Upper lobe of right lung (tissue), 1 donor: ENCODE results near the gene EXOSC6. TPM values are rescaled to one million over a fixed set of nuclear protein-coding genes. Genes with fewer than 3 reads are reported as not detected.
"Not testable (repeated sequence)": the region's sequence is repeated elsewhere in the genome, so short reads cannot be mapped to it uniquely, and the experiment has no call there.

ENCODE experiments used
- ATAC-seq: fragments of 200-7000 bp; cut with Tn5 transposase; one replicate; pipeline ENCODE4 v1.9.1; 2020; ENCODE audit warnings: mild to moderate bottlenecking, moderate library complexity
- DNase-seq: peaks from one replicate; pipeline ENCODE4 v3.0.0-alpha.2; 2020
- H3K27ac ChIP-seq: fragments of 200-600 bp; one replicate; pipeline ENCODE4 v1.8.0; 2022
- H3K27me3 ChIP-seq: fragments of 200-600 bp; one replicate; pipeline ENCODE4 v1.8.0; 2022; ENCODE audit warnings: mild to moderate bottlenecking
- H3K36me3 ChIP-seq: fragments of 200-600 bp; one replicate; pipeline ENCODE4 v1.8.0; 2022
- H3K4me1 ChIP-seq: fragments of 200-600 bp; one replicate; pipeline ENCODE4 v1.8.0; 2022
- H3K4me3 ChIP-seq: fragments of 200-600 bp; one replicate; pipeline ENCODE4 v1.8.0; 2022; ENCODE audit warnings: mild to moderate bottlenecking
- H3K9me3 ChIP-seq: fragments of 200-600 bp; one replicate; pipeline ENCODE4 v1.8.0; 2022
- CTCF ChIP-seq: fragments of 200-600 bp; IDR thresholded peaks from one replicate; pipeline ENCODE4 v1.8.0; 2022; ENCODE audit warnings: antibody characterized with exemption
- intact Hi-C: fragments of 100-400 bp; cut with DNase I; formaldehyde crosslinking; loops from one replicate; pipeline ENCODE4 v1.11.0; 2022
- total RNA-seq: library from RNA; stranded (reverse); fragmentation: NEBNext Ultra II Directional; extraction: Animal tissue kit (Norgen Biotek cat#: 25700); gene quantifications from one replicate; pipeline ENCODE4 v1.2.1, GENCODE V29; 2021
- donor health status: DM: no; HTN: yes; CAD: no; lungs with severe emphysema.

EXOSC6 gene
- total RNA-seq, 1 donor from 2014 or later, result 22.1 TPM

- intact Hi-C loops, result no loop called here
- DNase-seq (peak; percentile 46), ATAC-seq (no peak)
- Histone ChIP-seq H3K27me3 (no peaks in the 10 kb centered on the region), H3K36me3 (peaks cover 97% of the 10 kb centered on the region), H3K4me3 (no peak overlapping the region), H3K9me3 (no peaks in the 10 kb centered on the region), H3K4me1 (no peaks in the 10 kb centered on the region), H3K27ac (no peak overlapping the region)
- no peak for TF ChIP-seq CTCF
Measured at GRCh38 chr16:70269471-70269870, 17.7 kb upstream of the EXOSC6 start.

GRCh38 chr16:70267922-70268321 lies 16.2 kb upstream of the EXOSC6 start:
- H3K4me1 ChIP-seq, H3K4me3 ChIP-seq, ATAC-seq, H3K27me3 ChIP-seq, H3K27ac ChIP-seq, H3K9me3 ChIP-seq, intact Hi-C loops: not testable (repeated sequence)
- H3K36me3 ChIP-seq, result peaks cover 97% of the 10 kb centered on the region
- peak; percentile 21 for DNase-seq

- ATAC-seq (peak; percentile 62), DNase-seq (peak; percentile 46)
- H3K36me3 ChIP-seq, result peaks cover 98% of the 10 kb centered on the region
- TF ChIP-seq CTCF, result peak; percentile 51
- no peaks in the 10 kb centered on the region for H3K27me3 ChIP-seq
- H3K4me1 ChIP-seq, result no peaks in the 10 kb centered on the region
- H3K27ac ChIP-seq, result no peak overlapping the region
- H3K9me3 ChIP-seq, result no peaks in the 10 kb centered on the region
- intact Hi-C loops, result no loop called here
- H3K4me3 ChIP-seq, result no peak overlapping the region
Measured at GRCh38 chr16:70267516-70267915, 15.8 kb upstream of the EXOSC6 start.

GRCh38 chr16:70259903-70260302 lies 8.2 kb upstream of the EXOSC6 start:
- H3K27ac ChIP-seq, DNase-seq, ATAC-seq, H3K4me3 ChIP-seq, intact Hi-C loops, H3K4me1 ChIP-seq, H3K27me3 ChIP-seq, H3K9me3 ChIP-seq: not testable (repeated sequence)
- H3K36me3 ChIP-seq, result peaks cover 99% of the 10 kb centered on the region

GRCh38 chr16:70258946-70259345 lies 7.2 kb upstream of the EXOSC6 start:
- no peak for ATAC-seq
- intact Hi-C loops, result no loop called here
- no peak for DNase-seq
- Histone ChIP-seq H3K27me3 (no peaks in the 10 kb centered on the region), H3K27ac (no peak overlapping the region), H3K36me3 (peaks cover 99% of the 10 kb centered on the region), H3K9me3 (no peaks in the 10 kb centered on the region), H3K4me3 (no peak overlapping the region), H3K4me1 (no peaks in the 10 kb centered on the region)
- no peak for TF ChIP-seq CTCF

- Histone ChIP-seq H3K27me3 (no peaks in the 10 kb centered on the region), H3K27ac (no peak overlapping the region), H3K4me3 (no peak overlapping the region), H3K4me1 (no peaks in the 10 kb centered on the region), H3K36me3 (peaks cover 99% of the 10 kb centered on the region), H3K9me3 (no peaks in the 10 kb centered on the region)
- intact Hi-C loops, result no loop called here
- no peak for ATAC-seq
- DNase-seq, result no peak
- no peak for TF ChIP-seq CTCF
Measured at GRCh38 chr16:70258065-70258464, 6.3 kb upstream of the EXOSC6 start.

GRCh38 chr16:70257391-70257790 lies 5.7 kb upstream of the EXOSC6 start:
- no peak overlapping the region for H3K27ac ChIP-seq
- no peak for TF ChIP-seq CTCF
- intact Hi-C loops, result no loop called here

More at GRCh38 chr16:70257391-70257790, 5.7 kb upstream of the EXOSC6 start:
- H3K36me3 ChIP-seq, result peaks cover 100% of the 10 kb centered on the region
- DNase-seq (no peak), ATAC-seq (no peak)
- no peaks in the 10 kb centered on the region for H3K27me3 ChIP-seq
- H3K9me3 ChIP-seq, result no peaks in the 10 kb centered on the region
- no peak overlapping the region for H3K4me3 ChIP-seq
- no peaks in the 10 kb centered on the region for H3K4me1 ChIP-seq
